Urinary bladder (tissue), 4 donors: Measurements from ENCODE around the gene SLC44A1. TPM values are rescaled to one million over a fixed set of nuclear protein-coding genes. Genes with fewer than 3 reads are reported as not detected.

ENCODE experiments used
- DNase-seq: peaks from one replicate; pipeline ENCODE4 v3.0.0-alpha.2; 2015; ENCODE audit errors: extremely low spot score
- H3K27ac ChIP-seq: one replicate; pipeline ENCODE4 v1.5.1; 2013; ENCODE audit warnings: low read depth, mild to moderate bottlenecking, moderate library complexity
- H3K36me3 ChIP-seq: one replicate; pipeline ENCODE4 v1.6.1; 2013; ENCODE audit warnings: mild to moderate bottlenecking, moderate library complexity; ENCODE audit not compliant: insufficient read depth
- H3K4me1 ChIP-seq: one replicate; pipeline ENCODE4 v1.6.1; 2013; ENCODE audit warnings: mild to moderate bottlenecking, moderate library complexity; ENCODE audit not compliant: insufficient read depth
- H3K4me3 ChIP-seq: one replicate; pipeline ENCODE4 v1.5.1; 2013; ENCODE audit warnings: low read depth, low read length
- WGBS: extraction: QIAGEN DNeasy Blood & Tissue Kit; methylation state at CpG from one replicate; pipeline ENCODE4 v1.1.7; 2013; 5-methylcytosine and 5-hydroxymethylcytosine counted together
- polyA plus RNA-seq: library from polyadenylated mRNA; stranded (reverse); fragments of 200-250 nt; gene quantifications from one replicate; pipeline ENCODE4 v1.2.3, GENCODE V29; 2013
- total RNA-seq: library from RNA; depleted of rRNA; stranded (reverse); fragments of >200 nt; gene quantifications from one replicate; pipeline ENCODE4 v1.2.3, GENCODE V29; 2014
- donor health status: healthy with polysubstance abuse.
- donor health status: healthy.

Gene SLC44A1
- total and polyA plus RNA-seq, 2 donors, result 24.8 to 57.4 TPM

DNA sequence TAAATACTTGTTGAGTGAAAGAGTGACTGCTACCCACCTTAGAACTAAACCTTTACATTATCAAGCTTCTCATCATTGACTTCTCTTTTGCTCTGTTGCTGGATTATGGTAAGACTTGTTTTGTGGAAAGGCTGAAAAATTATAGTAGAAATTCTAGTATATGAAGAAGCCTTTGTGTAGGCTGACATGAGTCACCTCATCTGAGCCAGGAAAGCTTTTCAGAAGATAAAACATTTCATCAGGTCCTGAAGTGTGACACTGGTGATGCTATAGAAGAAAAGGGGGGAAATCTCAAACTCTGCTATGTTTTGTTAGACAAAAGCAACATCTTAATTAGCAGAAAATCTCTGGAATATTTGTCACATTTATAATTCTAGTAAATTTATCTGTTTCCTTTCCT lies 18.4 kb upstream of the SLC44A1 start:
- DNase-seq, result no peak
- H3K4me3 ChIP-seq, result no peak overlapping the region
- no peaks in the 10 kb centered on the region for H3K36me3 ChIP-seq
- no peak overlapping the region for H3K27ac ChIP-seq
- no peaks in the 10 kb centered on the region for H3K4me1 ChIP-seq

DNA sequence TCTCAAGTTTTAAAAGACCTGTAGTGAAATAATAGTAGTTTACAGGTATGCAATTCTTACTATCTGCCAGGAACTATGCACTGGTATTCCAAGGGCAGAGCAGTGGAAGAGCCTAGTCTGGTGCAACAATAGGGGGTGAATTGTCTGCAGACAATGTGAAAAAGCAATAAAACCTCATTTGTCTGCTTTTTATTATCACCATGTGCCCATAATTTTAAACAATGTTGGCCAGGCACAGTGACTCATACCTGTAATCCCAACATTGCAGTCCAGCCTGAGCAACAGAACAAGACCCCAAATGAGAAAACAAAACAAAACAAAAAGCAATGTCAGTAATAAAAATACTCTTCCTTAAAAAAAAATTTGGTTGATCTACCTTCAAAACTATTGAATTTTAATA lies 12.2 kb upstream of the SLC44A1 start:
- H3K4me1 ChIP-seq, result no peaks in the 10 kb centered on the region
- no peak overlapping the region for H3K27ac ChIP-seq
- H3K4me3 ChIP-seq, result no peak overlapping the region
- no peaks in the 10 kb centered on the region for H3K36me3 ChIP-seq
- DNase-seq, result no peak

DNA sequence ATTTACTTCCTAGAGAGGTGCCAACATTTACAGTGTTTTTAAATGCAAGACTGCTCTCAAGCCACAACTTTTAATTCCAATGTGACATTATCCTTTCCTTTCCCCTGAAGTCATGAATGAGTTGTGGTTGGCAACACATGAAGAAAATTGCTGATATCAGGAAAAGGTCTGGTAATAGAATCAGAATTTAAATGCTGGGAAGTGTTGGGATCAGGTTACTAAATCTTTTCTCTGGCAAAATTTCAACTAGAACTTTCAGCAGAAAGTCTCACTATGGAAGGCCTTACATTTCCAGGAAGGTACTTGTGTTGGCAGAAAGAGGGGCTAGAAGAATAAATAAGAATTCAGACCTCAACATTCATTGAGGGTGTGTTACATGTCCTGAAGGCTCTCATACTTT lies 10.6 kb upstream of the SLC44A1 start:
- H3K27ac ChIP-seq, result no peak overlapping the region
- DNase-seq, result no peak
- H3K4me1 ChIP-seq, result no peaks in the 10 kb centered on the region
- H3K4me3 ChIP-seq, result no peak overlapping the region
- no peaks in the 10 kb centered on the region for H3K36me3 ChIP-seq

- whole genome bisulfite sequencing, result 96% methylated on average over 1 of the region's 1 CpG
- no peak for DNase-seq
- no peaks in the 10 kb centered on the region for H3K4me1 ChIP-seq
- H3K27ac ChIP-seq, result no peak overlapping the region
- H3K4me3 ChIP-seq, result no peak overlapping the region
- no peaks in the 10 kb centered on the region for H3K36me3 ChIP-seq
Measured at GRCh38 chr9:105236261-105236660, 8.2 kb upstream of the SLC44A1 start.

DNA sequence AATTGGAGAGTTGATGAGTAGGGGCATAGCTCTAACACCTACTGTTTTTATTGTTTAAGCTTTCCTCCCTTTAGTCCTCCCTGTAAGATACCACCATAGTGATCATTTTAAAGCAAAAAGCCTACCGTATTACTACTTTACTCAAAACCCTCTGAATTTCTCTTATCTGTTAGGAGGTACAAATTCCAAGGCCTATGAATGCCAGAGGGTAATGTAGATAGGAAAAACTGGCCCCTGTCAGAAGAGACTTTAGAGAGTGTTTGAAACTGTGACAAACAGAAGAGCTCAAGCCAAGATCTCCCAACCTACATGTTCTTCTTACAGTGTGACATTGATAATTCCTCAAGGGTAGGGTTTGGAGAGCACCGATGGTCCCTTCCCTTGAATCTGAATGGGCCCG lies 7.2 kb upstream of the SLC44A1 start:
- Histone ChIP-seq H3K27ac (no peak overlapping the region), H3K4me3 (no peak overlapping the region), H3K36me3 (no peaks in the 10 kb centered on the region), H3K4me1 (no peaks in the 10 kb centered on the region)
- WGBS, result 98% methylated on average over 3 of the region's 3 CpGs
- no peak for DNase-seq

GRCh38 chr9:105238302-105238701 lies 6.1 kb upstream of the SLC44A1 start:
- Histone ChIP-seq H3K4me1 (no peaks in the 10 kb centered on the region), H3K4me3 (no peak overlapping the region), H3K27ac (no peak overlapping the region), H3K36me3 (no peaks in the 10 kb centered on the region)
- DNase-seq, result no peak
- 79% methylated on average over 3 of the region's 3 CpGs for WGBS

DNA sequence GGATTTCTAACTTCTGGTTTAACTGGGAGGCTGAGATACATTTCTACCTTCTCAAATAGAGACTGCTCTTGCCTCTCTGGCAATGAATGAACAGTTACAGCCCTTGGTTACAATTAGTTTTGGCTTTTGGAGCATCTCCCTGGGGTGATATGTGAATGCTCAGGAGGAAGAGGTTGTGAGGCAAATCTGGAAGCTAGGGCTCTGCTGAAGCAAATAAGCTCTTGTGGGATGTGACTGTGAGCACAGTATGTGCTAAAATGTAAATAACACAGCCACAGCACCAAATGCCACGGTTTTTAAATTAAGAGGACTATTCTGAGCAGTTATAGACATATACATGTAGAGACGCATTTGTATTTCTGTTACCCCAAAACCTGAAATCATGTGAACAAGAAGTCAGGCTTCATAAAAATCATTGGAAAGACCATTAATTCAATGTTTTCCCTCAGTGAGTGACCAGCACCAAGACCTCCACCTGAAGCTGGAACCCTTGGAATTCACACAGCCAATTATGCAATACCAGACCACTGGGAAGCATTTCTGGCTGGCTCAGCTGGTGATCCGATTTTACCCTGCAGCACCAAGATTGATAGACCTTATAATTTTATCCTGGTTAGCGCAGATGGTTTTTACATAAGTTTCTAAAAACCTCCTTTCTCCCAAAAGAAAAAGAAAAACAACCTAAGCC lies 3.0 kb upstream of the SLC44A1 start:
- no peak for DNase-seq
- WGBS, result 66% methylated on average over 4 of the region's 4 CpGs
- no peak overlapping the region for H3K4me3 ChIP-seq
- no peaks in the 10 kb centered on the region for H3K4me1 ChIP-seq
- H3K36me3 ChIP-seq, result no peaks in the 10 kb centered on the region
- no peak overlapping the region for H3K27ac ChIP-seq

GRCh38 chr9:105242062-105242461 lies 2.4 kb upstream of the SLC44A1 start:
- no peak for DNase-seq
- Histone ChIP-seq H3K4me1 (no peaks in the 10 kb centered on the region), H3K36me3 (no peaks in the 10 kb centered on the region), H3K4me3 (no peak overlapping the region), H3K27ac (no peak overlapping the region)
- WGBS, result 53% methylated on average over 2 of the region's 2 CpGs

GRCh38 chr9:105242557-105242956 lies 1.9 kb upstream of the SLC44A1 start:
- Histone ChIP-seq H3K4me1 (no peaks in the 10 kb centered on the region), H3K36me3 (no peaks in the 10 kb centered on the region), H3K4me3 (no peak overlapping the region), H3K27ac (no peak overlapping the region)
- WGBS, result 15% methylated on average over 4 of the region's 4 CpGs
- peak; percentile 58 for DNase-seq

- Histone ChIP-seq H3K4me3 (no peak overlapping the region), H3K27ac (no peak overlapping the region), H3K36me3 (no peaks in the 10 kb centered on the region), H3K4me1 (no peaks in the 10 kb centered on the region)
- WGBS, result 33% methylated on average over 5 of the region's 5 CpGs
- no peak for DNase-seq
Measured at GRCh38 chr9:105243015-105243686, 1.3 kb upstream of the SLC44A1 start.

- no peak for DNase-seq
- Histone ChIP-seq H3K36me3 (no peaks in the 10 kb centered on the region), H3K4me3 (peak overlapping the region; percentile 90), H3K27ac (peak overlapping the region; percentile 87), H3K4me1 (no peaks in the 10 kb centered on the region)
- under 1% methylated on average over 46 of the region's 48 CpGs for WGBS
Measured at GRCh38 chr9:105244734-105245028, 230 bp downstream of the SLC44A1 start.

- Histone ChIP-seq H3K4me1 (no peaks in the 10 kb centered on the region), H3K36me3 (no peaks in the 10 kb centered on the region), H3K27ac (peak overlapping the region; percentile 87), H3K4me3 (peak overlapping the region; percentile 90)
- no peak for DNase-seq
- WGBS, result under 1% methylated on average over 57 of the region's 57 CpGs
Measured at GRCh38 chr9:105245029-105245890, 809 bp downstream of the SLC44A1 start.

GRCh38 chr9:105245891-105246161 lies 1.4 kb downstream of the SLC44A1 start:
- Histone ChIP-seq H3K4me1 (no peaks in the 10 kb centered on the region), H3K4me3 (peak overlapping the region; percentile 90), H3K27ac (no peak overlapping the region), H3K36me3 (no peaks in the 10 kb centered on the region)
- no peak for DNase-seq
- WGBS, result 13% methylated on average over 4 of the region's 4 CpGs

- 55% methylated on average over 5 of the region's 5 CpGs for WGBS
- Histone ChIP-seq H3K27ac (no peak overlapping the region), H3K36me3 (no peaks in the 10 kb centered on the region), H3K4me1 (no peaks in the 10 kb centered on the region), H3K4me3 (no peak overlapping the region)
- no peak for DNase-seq
Measured at GRCh38 chr9:105246656-105247173, 2.3 kb downstream of the SLC44A1 start.
